GM21367 (cell line): ENCODE measurements around the gene RASAL2.
"Not testable (repeated sequence)": the region's sequence is repeated elsewhere in the genome, so short reads cannot be mapped to it uniquely, and the experiment has no call there.

Source experiments
- ATAC-seq: cut with Tn5 transposase; IDR thresholded peaks from one replicate; pipeline ENCODE4 v1.9.1; 2021; ENCODE audit not compliant: unreplicated experiment

Gene RASAL2

GRCh38 chr1:178330848-178331497 lies 237.1 kb downstream of the RASAL2 start:
- no peak for ATAC-seq

- no peak for ATAC-seq
These were observed 241.5 kb downstream of the RASAL2 start for GRCh38 chr1:178335426-178335825.

GRCh38 chr1:178337091-178337706 lies 243.3 kb downstream of the RASAL2 start:
- ATAC-seq, result no peak

- no peak for ATAC-seq
These were observed 245.9 kb downstream of the RASAL2 start for GRCh38 chr1:178339834-178340233.

- no peak for ATAC-seq
These were observed 247.5 kb downstream of the RASAL2 start for GRCh38 chr1:178341261-178341956.

GRCh38 chr1:178342745-178343144 lies 248.8 kb downstream of the RASAL2 start:
- no peak for ATAC-seq

GRCh38 chr1:178344513-178345091 lies 250.7 kb downstream of the RASAL2 start:
- ATAC-seq, result no peak

- ATAC-seq, result no peak
These were observed 251.3 kb downstream of the RASAL2 start for GRCh38 chr1:178345238-178345637.

- no peak for ATAC-seq
These were observed 251.9 kb downstream of the RASAL2 start for GRCh38 chr1:178345807-178346206.

GRCh38 chr1:178349801-178350200 lies 255.9 kb downstream of the RASAL2 start:
- no peak for ATAC-seq

- ATAC-seq, result not testable (repeated sequence)
These were observed 258.0 kb downstream of the RASAL2 start for GRCh38 chr1:178351911-178352310.

- ATAC-seq, result no peak
These were observed 259.0 kb downstream of the RASAL2 start for GRCh38 chr1:178352790-178353416.

- no peak for ATAC-seq
These were observed 259.6 kb downstream of the RASAL2 start for GRCh38 chr1:178353524-178353923.

- ATAC-seq, result no peak
These were observed 260.9 kb downstream of the RASAL2 start for GRCh38 chr1:178354816-178355215.

GRCh38 chr1:178356299-178356698 lies 262.4 kb downstream of the RASAL2 start:
- no peak for ATAC-seq

GRCh38 chr1:178358456-178358855 lies 264.6 kb downstream of the RASAL2 start:
- no peak for ATAC-seq

GRCh38 chr1:178360421-178360820 lies 266.5 kb downstream of the RASAL2 start:
- ATAC-seq, result no peak

- ATAC-seq, result no peak
These were observed 267.9 kb downstream of the RASAL2 start for GRCh38 chr1:178361847-178362246.

GRCh38 chr1:178362747-178363146 lies 268.8 kb downstream of the RASAL2 start:
- ATAC-seq, result no peak

- ATAC-seq, result no peak
These were observed 270.9 kb downstream of the RASAL2 start for GRCh38 chr1:178364782-178365181.

GRCh38 chr1:178367151-178367550 lies 273.2 kb downstream of the RASAL2 start:
- ATAC-seq, result no peak
